Skeletal muscle satellite cell (primary cell): ENCODE data around the gene CREM. TPM values are rescaled to one million over a fixed set of nuclear protein-coding genes. Genes with fewer than 3 reads are reported as not detected.

Experiments
- H3K27me3 ChIP-seq: 2 replicates; pipeline ENCODE4 v1.7.0; 2013; ENCODE audit warnings: low read length; ENCODE audit not compliant: control insufficient read depth, insufficient read depth
- H3K36me3 ChIP-seq: 2 replicates; pipeline ENCODE4 v1.7.0; 2013; ENCODE audit warnings: mild to moderate bottlenecking, control low read depth, low read length; ENCODE audit not compliant: insufficient read depth
- H3K4me1 ChIP-seq: 2 replicates; pipeline ENCODE4 v1.7.0; 2013; ENCODE audit warnings: low read length; ENCODE audit not compliant: control insufficient read depth, insufficient read depth
- H3K4me2 ChIP-seq: 2 replicates; pipeline ENCODE4 v1.7.0; 2013; ENCODE audit warnings: mild to moderate bottlenecking, low read length
- H3K4me3 ChIP-seq: 2 replicates; pipeline ENCODE4 v1.7.0; 2013; ENCODE audit warnings: low read length
- H3K9ac ChIP-seq: 2 replicates; pipeline ENCODE4 v1.7.0; 2013; ENCODE audit warnings: mild to moderate bottlenecking, low read depth, low read length, moderate library complexity
- H3K9me3 ChIP-seq: replicated peaks from 2 replicates; pipeline ENCODE4 v1.7.0; 2013; ENCODE audit warnings: mild to moderate bottlenecking, control low read depth, low read length
- small RNA-seq: library from RNA; depleted of rRNA; stranded (forward); fragments of <200 nt; gene quantifications from one replicate; pipeline ENCODE3, GENCODE V24; 2012

The CREM gene

GRCh38 chr10:35251373-35252100 is 124.9 kb downstream of the CREM start:
- Histone ChIP-seq H3K36me3 (no peaks in the 10 kb centered on the region), H3K27me3 (no peaks in the 10 kb centered on the region), H3K9me3 (no peaks in the 10 kb centered on the region), H3K4me1 (no peaks in the 10 kb centered on the region), H3K4me2 (no peak overlapping the region), H3K9ac (no peak overlapping the region), H3K4me3 (no peak overlapping the region)

GRCh38 chr10:35257057-35257983 is 130.7 kb downstream of the CREM start:
- no peak overlapping the region for H3K4me3 ChIP-seq
- no peaks in the 10 kb centered on the region for H3K36me3 ChIP-seq
- H3K4me1 ChIP-seq = peaks cover 13% of the 10 kb centered on the region
- no peaks in the 10 kb centered on the region for H3K9me3 ChIP-seq
- no peak overlapping the region for H3K9ac ChIP-seq
- H3K27me3 ChIP-seq = no peaks in the 10 kb centered on the region
- H3K4me2 ChIP-seq = no peak overlapping the region

- no peaks in the 10 kb centered on the region for H3K9me3 ChIP-seq
- peaks cover 13% of the 10 kb centered on the region for H3K4me1 ChIP-seq
- H3K4me2 ChIP-seq = peak overlapping the region; percentile 55
- no peak overlapping the region for H3K4me3 ChIP-seq
- peak overlapping the region; percentile 11 for H3K9ac ChIP-seq
- H3K36me3 ChIP-seq = no peaks in the 10 kb centered on the region
- no peaks in the 10 kb centered on the region for H3K27me3 ChIP-seq
Measured at GRCh38 chr10:35259769-35260397, 133.2 kb downstream of the CREM start.

GRCh38 chr10:35262436-35262835 is 135.8 kb downstream of the CREM start:
- Histone ChIP-seq H3K4me1 (peaks cover 14% of the 10 kb centered on the region), H3K4me2 (no peak overlapping the region), H3K9me3 (no peaks in the 10 kb centered on the region)

More at GRCh38 chr10:35262436-35262835, 135.8 kb downstream of the CREM start:
- Histone ChIP-seq H3K27me3 (no peaks in the 10 kb centered on the region), H3K36me3 (no peaks in the 10 kb centered on the region), H3K4me3 (no peak overlapping the region), H3K9ac (no peak overlapping the region)

Small RNA genes lying within 50 kb of the gene (small RNA-seq; reads per million reads assigned to genes)
- gene MIR3611 (0.35 reads per million), gene RNU6-1167P (not detected), gene RNU6-794P (not detected), gene RNU7-77P (not detected)
